Ectodermal cell (in vitro differentiated cells): ENCODE measurements around the gene IPPK. TPM values are rescaled to one million over a fixed set of nuclear protein-coding genes. Genes with fewer than 3 reads are reported as not detected.

Experiments used
- H3K27ac ChIP-seq: 2 replicates; pipeline ENCODE4 v1.7.0; 2013; ENCODE audit warnings: mild to moderate bottlenecking, low read depth, low read length; ENCODE audit not compliant: insufficient read depth, poor library complexity, severe bottlenecking
- H3K27me3 ChIP-seq: 2 replicates; pipeline ENCODE4 v1.7.0; 2013; ENCODE audit warnings: mild to moderate bottlenecking, low read length; ENCODE audit not compliant: insufficient read depth, control insufficient read depth, poor library complexity, severe bottlenecking
- H3K36me3 ChIP-seq: one replicate; pipeline ENCODE4 v1.7.0; 2013; ENCODE audit warnings: low read length; ENCODE audit not compliant: control insufficient read depth, insufficient read depth
- H3K4me1 ChIP-seq: one replicate; pipeline ENCODE4 v1.7.0; 2013; ENCODE audit warnings: low read length; ENCODE audit not compliant: control insufficient read depth, insufficient read depth
- H3K4me3 ChIP-seq: 2 replicates; pipeline ENCODE4 v1.7.0; 2013; ENCODE audit warnings: low read depth, low read length, control low read depth; ENCODE audit not compliant: insufficient read depth
- H3K9me3 ChIP-seq: 2 replicates; pipeline ENCODE4 v1.7.0; 2013; ENCODE audit warnings: mild to moderate bottlenecking, low read length, moderate library complexity; ENCODE audit not compliant: control insufficient read depth
- WGBS, 2 experiments: methylation state at CpG; one replicate each; pipeline ENCODE4 v1.1.7; 2013; ENCODE audit warnings: missing lambda C conversion rate in 2 of 2; 5-methylcytosine and 5-hydroxymethylcytosine counted together
- polyA plus RNA-seq, 4 experiments: library from polyadenylated mRNA; stranded (reverse); fragments of 50-300 nt; gene quantifications; one replicate each; pipeline ENCODE4 v1.2.3, GENCODE V29; 2013

The IPPK gene
- 13.5 TPM for polyA plus RNA-seq (2013, experiment 1 of 4)
- 11.4 TPM for polyA plus RNA-seq (2013, experiment 2 of 4)
- polyA plus RNA-seq (2013, experiment 3 of 4), result 6.9 TPM
- polyA plus RNA-seq (2013, experiment 4 of 4), result 8.8 TPM

DNA sequence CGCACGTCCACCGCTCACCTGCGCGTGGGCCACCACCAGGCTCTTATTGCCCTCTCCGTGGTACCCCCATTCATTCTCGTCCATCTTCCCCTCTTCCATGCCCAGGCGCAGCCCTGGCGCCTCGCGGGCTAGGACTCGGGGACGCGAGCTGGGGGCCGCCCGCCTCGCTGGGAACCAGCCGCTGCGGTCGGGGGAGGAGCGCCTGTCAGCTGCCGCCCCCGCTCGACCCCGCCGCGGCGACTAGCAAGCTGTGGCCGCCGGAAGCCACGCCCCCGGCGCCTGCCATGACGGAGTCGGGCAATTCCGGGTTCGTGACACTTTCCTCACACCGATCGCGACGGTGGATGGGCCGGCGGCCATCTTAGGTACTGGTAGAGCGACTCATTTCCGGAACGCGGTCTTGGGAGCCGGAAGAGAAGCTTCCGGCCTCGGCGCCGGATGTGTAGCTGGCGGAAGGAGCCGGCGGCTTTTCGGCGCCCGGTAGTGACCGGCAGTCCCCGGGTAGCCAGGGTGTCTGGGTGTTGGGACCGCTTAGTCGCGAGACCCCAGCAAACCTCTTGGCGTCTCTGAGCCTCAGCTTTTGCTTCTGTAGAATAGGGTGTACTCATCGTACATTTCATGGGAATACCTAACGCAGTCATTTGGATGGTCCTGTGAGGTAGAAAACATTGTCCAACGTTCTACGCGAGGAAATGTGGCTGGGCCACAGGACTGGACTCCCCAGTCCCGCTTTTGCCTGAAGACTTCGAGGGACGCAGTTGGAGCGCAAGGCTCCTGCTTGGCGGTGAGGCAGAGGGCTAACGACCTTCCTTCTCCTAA is at the start of gene IPPK:
Gene IPPK, minus strand, starts transcription at position 242 of the 819 bp plus-strand sequence. Its CDS starts 143 bp downstream, at position 99.
- WGBS, 2 experiments, result 0% methylated on average over 75 of the region's 75 CpGs
- H3K27ac ChIP-seq, result peak within 1 kb of the TSS; percentile 33

DNA sequence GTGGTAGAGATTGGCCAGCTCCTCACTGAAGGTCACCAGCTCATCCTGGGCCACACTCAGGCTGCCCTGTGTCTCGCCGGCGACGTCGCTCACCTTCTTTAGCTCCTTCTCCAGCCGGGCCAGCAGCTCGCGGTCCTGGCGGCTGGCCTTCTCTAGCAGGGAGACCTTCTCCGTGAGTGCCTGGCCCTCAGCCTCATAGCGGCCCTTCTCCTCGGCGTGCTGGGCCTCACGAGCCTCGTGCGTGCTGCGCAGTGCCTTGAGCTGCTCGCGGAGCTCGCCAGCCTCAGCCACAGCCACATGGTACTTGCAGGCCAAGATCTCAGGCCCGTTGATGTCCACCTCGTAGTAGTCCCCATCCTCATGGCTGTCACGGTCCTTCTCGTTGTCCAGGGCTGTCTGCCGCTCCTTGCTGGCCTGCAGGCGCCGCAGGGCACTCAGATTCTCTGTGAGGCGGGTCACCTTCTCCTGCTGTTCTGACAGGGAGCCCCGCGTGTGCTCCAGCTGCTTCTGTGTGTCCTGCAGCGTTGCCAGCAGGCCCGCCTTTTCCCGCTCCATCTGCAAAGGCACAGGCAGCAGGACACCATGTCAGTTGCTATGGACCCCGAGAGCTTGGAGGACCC is 49.2 kb upstream of the IPPK start:
- 95 to 96% methylated on average over 34 of the region's 34 CpGs for WGBS, 2 experiments
- H3K36me3 ChIP-seq, result peaks cover 39% of the 10 kb centered on the region
- H3K27me3 ChIP-seq, result no peaks in the 10 kb centered on the region
- no peaks in the 10 kb centered on the region for H3K9me3 ChIP-seq
- no peak overlapping the region for H3K4me3 ChIP-seq
- H3K4me1 ChIP-seq, result no peaks in the 10 kb centered on the region
- no peak overlapping the region for H3K27ac ChIP-seq

More for the DNA sequence above, at the start of gene IPPK:
- H3K4me3 ChIP-seq, result peak within 1 kb of the TSS; percentile 90
- no peaks in the 10 kb centered on the region for H3K36me3 ChIP-seq
- H3K4me1 ChIP-seq, result peaks cover 10% of the 10 kb centered on the region
- H3K9me3 ChIP-seq, result no peaks in the 10 kb centered on the region
- H3K27me3 ChIP-seq, result no peaks in the 10 kb centered on the region

- no peaks in the 10 kb centered on the region for H3K9me3 ChIP-seq
- no peak overlapping the region for H3K4me3 ChIP-seq
- no peaks in the 10 kb centered on the region for H3K27me3 ChIP-seq
- H3K27ac ChIP-seq, result no peak overlapping the region
- peaks cover 43% of the 10 kb centered on the region for H3K36me3 ChIP-seq
- 93 to 95% methylated on average over 40 of the region's 40 CpGs for WGBS, 2 experiments
- no peaks in the 10 kb centered on the region for H3K4me1 ChIP-seq
Measured at GRCh38 chr9:92718086-92719001, 48.4 kb upstream of the IPPK start.

GRCh38 chr9:92717201-92718085 is 47.5 kb upstream of the IPPK start:
- Histone ChIP-seq H3K9me3 (no peaks in the 10 kb centered on the region), H3K4me3 (no peak overlapping the region), H3K27ac (no peak overlapping the region), H3K4me1 (no peaks in the 10 kb centered on the region), H3K27me3 (no peaks in the 10 kb centered on the region), H3K36me3 (peaks cover 43% of the 10 kb centered on the region)
- WGBS, 2 experiments, result 95% methylated on average over 21 of the region's 21 CpGs

GRCh38 chr9:92716557-92716956 is 46.6 kb upstream of the IPPK start:
- Histone ChIP-seq H3K36me3 (peaks cover 43% of the 10 kb centered on the region), H3K9me3 (no peaks in the 10 kb centered on the region), H3K27ac (no peak overlapping the region), H3K4me1 (no peaks in the 10 kb centered on the region), H3K4me3 (no peak overlapping the region), H3K27me3 (no peaks in the 10 kb centered on the region)
- WGBS, 2 experiments, result 51 to 53% methylated on average over 4 of the region's 4 CpGs

- Histone ChIP-seq H3K9me3 (no peaks in the 10 kb centered on the region), H3K4me1 (no peaks in the 10 kb centered on the region), H3K4me3 (no peak overlapping the region), H3K27ac (no peak overlapping the region), H3K36me3 (peaks cover 40% of the 10 kb centered on the region), H3K27me3 (no peaks in the 10 kb centered on the region)
- 95 to 96% methylated on average over 17 of the region's 17 CpGs for WGBS, 2 experiments
Measured at GRCh38 chr9:92715488-92716231, 45.7 kb upstream of the IPPK start.

DNA sequence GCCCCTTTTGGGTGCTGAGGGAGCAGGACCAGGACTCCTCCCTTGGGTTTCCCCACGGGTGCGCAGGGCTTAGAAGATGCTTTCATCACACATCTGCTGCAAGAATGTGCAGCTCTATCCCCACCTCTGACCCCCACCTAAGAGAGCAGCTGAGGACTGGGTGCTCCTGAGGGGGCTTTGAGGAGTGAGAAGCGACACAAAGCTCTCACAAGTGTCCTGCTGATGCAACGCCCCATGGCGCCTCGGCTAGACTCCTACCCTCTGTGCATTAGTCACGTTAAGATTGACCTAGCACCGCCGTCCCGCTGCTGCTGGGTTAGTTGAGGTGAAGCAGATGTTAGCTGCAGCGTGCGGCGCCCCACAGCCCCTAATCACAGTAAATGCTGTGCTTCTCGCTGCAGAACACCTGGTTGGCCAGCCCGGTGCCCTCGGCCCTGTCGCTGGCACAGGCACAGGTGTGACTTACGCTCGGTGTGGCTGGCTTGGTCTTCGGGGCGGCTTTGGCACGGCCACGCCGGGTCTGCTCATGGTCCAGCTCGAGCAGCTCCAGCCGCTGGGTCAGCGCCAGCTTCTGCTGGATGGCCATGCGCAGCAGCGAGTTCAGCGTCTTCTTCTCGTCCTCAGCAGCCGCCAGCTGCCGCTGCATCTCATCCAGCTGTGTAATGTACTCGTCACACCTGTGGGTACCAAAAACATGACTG is 45.0 kb upstream of the IPPK start:
- 96 to 97% methylated on average over 34 of the region's 34 CpGs for WGBS, 2 experiments
- H3K4me1 ChIP-seq, result no peaks in the 10 kb centered on the region
- no peak overlapping the region for H3K4me3 ChIP-seq
- H3K27me3 ChIP-seq, result no peaks in the 10 kb centered on the region
- H3K9me3 ChIP-seq, result no peaks in the 10 kb centered on the region
- H3K27ac ChIP-seq, result no peak overlapping the region
- peaks cover 33% of the 10 kb centered on the region for H3K36me3 ChIP-seq

DNA sequence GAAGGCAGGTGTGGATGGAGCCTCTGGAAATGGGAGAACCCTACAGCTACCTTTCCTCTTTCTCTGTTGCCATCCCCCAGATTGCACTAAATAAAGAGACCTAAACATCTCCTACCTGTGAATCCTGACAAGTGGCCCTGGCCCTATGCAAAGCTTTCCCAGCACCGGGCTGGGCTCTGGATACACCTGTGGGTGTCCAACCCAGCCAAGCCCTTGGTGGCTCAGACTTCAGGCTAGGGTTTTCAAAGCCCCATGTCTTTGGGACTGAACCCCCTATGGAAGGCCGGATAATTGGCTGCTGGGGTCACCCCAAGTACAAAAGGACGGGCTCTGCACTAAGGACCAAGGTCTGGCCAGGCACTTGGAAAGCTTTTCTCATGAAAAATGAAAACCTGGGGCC is 44.1 kb upstream of the IPPK start:
- Histone ChIP-seq H3K9me3 (no peaks in the 10 kb centered on the region), H3K4me3 (no peak overlapping the region), H3K27me3 (no peaks in the 10 kb centered on the region), H3K4me1 (no peaks in the 10 kb centered on the region), H3K27ac (no peak overlapping the region), H3K36me3 (peaks cover 25% of the 10 kb centered on the region)
- 93 to 94% methylated on average over 3 of the region's 3 CpGs for WGBS, 2 experiments
